NCI-H1092 (cell line): Measurements from ENCODE around the gene GPR132.
A peak's percentile ranks its signal among the peaks of the same experiment; 100 is the strongest.
"Not testable (repeated sequence)": the region's sequence is repeated elsewhere in the genome, so short reads cannot be mapped to it uniquely, and the experiment has no call there.

ENCODE experiments used
- DNase-seq: peaks from one replicate; lab custom pipeline; 2025; lab: John Stamatoyannopoulos, UW

The GPR132 gene

GRCh38 chr14:105091054-105091516 lies 25.9 kb upstream of the GPR132 start:
- DNase-seq = no peak

GRCh38 chr14:105090493-105091053 lies 25.3 kb upstream of the GPR132 start:
- peak; percentile 61 for DNase-seq

- DNase-seq = no peak
Measured at GRCh38 chr14:105089746-105090492, 24.7 kb upstream of the GPR132 start.

- DNase-seq = no peak
Measured at GRCh38 chr14:105088812-105089745, 23.8 kb upstream of the GPR132 start.

- DNase-seq = no peak
Measured at GRCh38 chr14:105087963-105088811, 23.0 kb upstream of the GPR132 start.

GRCh38 chr14:105087308-105087962 lies 22.2 kb upstream of the GPR132 start:
- no peak for DNase-seq

- no peak for DNase-seq
Measured at GRCh38 chr14:105086833-105087307, 21.6 kb upstream of the GPR132 start.

GRCh38 chr14:105085766-105086165 lies 20.5 kb upstream of the GPR132 start:
- DNase-seq = no peak

- no peak for DNase-seq
Measured at GRCh38 chr14:105084741-105085571, 19.7 kb upstream of the GPR132 start.

- no peak for DNase-seq
Measured at GRCh38 chr14:105083926-105084685, 18.9 kb upstream of the GPR132 start.

- no peak for DNase-seq
Measured at GRCh38 chr14:105082703-105083102, 17.5 kb upstream of the GPR132 start.

GRCh38 chr14:105081473-105081872 lies 16.2 kb upstream of the GPR132 start:
- not testable (repeated sequence) for DNase-seq

- DNase-seq = no peak
Measured at GRCh38 chr14:105080161-105080560, 14.9 kb upstream of the GPR132 start.

GRCh38 chr14:105078294-105078693 lies 13.1 kb upstream of the GPR132 start:
- DNase-seq = no peak

GRCh38 chr14:105077649-105077995 lies 12.4 kb upstream of the GPR132 start:
- DNase-seq = no peak

- DNase-seq = no peak
Measured at GRCh38 chr14:105076805-105077648, 11.8 kb upstream of the GPR132 start.

- no peak for DNase-seq
Measured at GRCh38 chr14:105076296-105076804, 11.1 kb upstream of the GPR132 start.
